SU-DHL-6 (cell line): ENCODE data around the gene AP5Z1.

Experiments used
- EZH2phosphoT487 ChIP-seq: fragments of 200-600 bp; sonication (generic), shearing (Covaris generic); conservative IDR thresholded peaks from 2 replicates; pipeline ENCODE4 v1.6.1; 2018; ENCODE audit warnings: mild to moderate bottlenecking, antibody characterized with exemption, low read length, moderate library complexity, mixed read lengths
- TF ChIP-seq, protein P1 (sequence below): fragments of 200-600 bp; sonication (generic); IDR thresholded peaks from one replicate; pipeline ENCODE4 v1.5.1; 2017; ENCODE audit warnings: antibody characterized with exemption, mild to moderate bottlenecking, low read length, moderate library complexity; ENCODE audit not compliant: insufficient read depth, poor library complexity, severe bottlenecking

DNA sequence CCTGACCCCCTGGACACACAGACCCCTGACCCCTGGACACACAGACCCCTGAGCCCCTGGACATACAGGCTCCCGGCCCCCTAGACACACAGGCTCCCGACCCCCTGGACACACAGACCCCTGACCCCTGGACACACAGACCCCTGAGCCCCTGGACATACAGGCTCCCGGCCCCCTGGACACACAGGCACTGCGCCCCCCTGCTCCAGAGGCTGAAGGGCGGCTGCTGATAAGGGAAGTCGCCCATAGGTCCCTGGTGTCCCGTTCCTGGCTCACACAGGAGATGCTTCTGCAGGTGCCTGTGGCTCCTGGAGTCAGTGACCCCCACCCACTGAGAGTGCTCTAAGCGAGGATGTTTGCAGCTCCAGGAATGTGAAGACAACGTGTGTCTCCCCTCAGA is 3.7 kb upstream of the AP5Z1 start:
- TF ChIP-seq, protein P1, sequence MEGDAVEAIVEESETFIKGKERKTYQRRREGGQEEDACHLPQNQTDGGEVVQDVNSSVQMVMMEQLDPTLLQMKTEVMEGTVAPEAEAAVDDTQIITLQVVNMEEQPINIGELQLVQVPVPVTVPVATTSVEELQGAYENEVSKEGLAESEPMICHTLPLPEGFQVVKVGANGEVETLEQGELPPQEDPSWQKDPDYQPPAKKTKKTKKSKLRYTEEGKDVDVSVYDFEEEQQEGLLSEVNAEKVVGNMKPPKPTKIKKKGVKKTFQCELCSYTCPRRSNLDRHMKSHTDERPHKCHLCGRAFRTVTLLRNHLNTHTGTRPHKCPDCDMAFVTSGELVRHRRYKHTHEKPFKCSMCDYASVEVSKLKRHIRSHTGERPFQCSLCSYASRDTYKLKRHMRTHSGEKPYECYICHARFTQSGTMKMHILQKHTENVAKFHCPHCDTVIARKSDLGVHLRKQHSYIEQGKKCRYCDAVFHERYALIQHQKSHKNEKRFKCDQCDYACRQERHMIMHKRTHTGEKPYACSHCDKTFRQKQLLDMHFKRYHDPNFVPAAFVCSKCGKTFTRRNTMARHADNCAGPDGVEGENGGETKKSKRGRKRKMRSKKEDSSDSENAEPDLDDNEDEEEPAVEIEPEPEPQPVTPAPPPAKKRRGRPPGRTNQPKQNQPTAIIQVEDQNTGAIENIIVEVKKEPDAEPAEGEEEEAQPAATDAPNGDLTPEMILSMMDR, result no peak
- no peak for TF ChIP-seq EZH2phosphoT487
